GM19099 (cell line): ENCODE data around the gene GRIFIN.

Experiments
- POLR2A ChIP-seq: IDR thresholded peaks from 3 replicates; pipeline ENCODE4 v1.6.1; 2011; ENCODE audit warnings: low read depth; ENCODE audit not compliant: insufficient read length; ENCODE audit errors: extremely low read depth

The GRIFIN gene

DNA sequence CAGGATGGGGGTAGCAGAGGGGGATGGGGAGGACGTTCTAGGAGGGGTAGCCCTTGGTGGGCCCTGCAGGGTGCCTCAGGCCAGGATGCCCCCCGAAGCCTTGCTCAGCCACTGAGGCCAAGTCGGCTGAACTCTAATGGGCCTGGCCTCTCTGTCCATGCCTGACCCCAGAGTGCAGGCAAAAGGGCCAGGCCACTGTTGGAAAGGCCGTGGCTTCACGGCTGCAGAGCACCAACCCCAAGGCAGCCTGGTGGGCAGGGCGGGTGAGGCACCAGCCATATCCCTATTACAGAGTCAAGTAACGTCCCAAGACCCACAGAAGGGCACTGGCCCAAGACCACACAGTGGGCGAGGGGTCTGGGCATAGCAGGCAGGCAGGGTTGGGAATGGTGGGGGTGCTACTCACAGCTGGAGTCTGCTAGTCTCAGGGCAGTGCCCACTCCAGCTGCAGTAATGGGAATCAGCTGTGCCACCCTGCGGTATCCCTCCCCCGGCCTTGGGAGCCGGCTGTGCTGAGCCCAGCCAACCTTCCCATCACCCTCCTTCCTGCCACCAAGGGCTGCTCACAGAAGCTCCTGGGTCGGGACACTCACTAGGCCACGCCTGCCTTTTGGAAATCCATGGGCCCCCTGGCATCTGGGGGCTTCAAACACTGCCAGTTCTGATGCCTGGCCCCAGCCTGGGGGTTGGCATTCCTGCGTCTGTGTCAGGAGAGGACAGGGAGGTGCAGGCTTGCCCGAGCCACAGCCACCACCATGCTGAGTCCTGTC, 39.4 kb upstream of the GRIFIN start:
- no peak for TF ChIP-seq POLR2A

DNA sequence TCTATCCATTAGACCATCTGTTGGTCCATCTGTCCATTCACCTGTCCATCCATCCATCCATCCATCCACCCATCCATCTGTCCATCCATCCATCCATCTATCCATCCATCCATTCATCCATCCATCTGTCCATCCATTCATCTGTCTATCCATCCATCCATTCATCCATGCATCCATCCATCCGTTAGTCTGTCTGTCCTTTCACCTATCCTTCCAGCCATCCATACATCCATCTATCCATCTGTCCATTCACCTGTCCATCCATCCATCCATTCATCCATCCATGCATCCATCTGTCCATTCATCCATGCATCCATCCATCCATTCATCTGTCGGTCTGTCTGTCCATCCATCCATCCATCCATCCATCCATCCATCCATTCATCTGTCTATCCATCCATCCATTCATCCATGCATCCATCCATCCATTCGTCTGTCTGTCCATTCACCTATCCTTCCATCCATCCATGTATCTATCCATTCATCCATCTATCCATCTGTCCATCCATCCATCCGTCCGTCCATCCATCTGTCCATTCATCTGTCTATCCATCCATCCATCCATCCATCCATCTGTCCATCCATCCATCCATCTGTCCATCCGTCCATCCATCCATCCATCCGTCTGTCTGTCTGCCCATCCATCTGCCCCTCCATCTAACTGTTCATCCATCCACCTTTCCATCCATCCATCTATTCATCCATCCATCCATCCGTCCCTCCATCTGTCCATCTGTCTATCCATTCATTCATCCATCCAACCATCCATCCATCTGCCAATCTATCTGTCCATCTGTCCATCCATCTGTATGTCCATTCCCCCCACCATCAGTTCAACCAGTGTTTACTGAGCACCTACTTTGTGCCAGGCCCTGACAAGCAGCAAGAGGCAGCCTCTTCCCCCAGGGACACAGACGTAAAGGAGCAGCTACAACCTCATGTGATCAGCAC, 38.5 kb upstream of the GRIFIN start:
- TF ChIP-seq POLR2A = no peak

DNA sequence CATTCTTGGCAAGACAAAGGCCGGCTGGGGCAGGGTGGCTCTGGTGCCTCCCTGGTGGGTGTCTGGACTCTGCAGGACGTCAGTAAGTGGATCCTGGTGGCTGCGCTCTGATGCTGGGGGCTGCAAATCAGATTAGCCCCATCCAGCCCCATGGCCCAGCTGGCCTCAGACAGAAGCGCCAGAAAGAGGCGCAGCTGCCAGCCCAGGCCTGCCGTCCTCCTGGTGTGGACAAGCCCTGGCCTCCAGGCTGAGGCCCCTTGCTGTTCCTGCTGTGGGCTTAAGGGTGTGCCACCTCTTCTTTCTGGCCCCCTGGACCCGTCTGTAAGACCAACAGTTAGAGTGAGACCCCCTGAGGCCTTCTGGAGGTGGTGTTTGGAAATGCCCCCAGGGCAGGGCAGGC, 37.5 kb upstream of the GRIFIN start:
- no peak for TF ChIP-seq POLR2A

DNA sequence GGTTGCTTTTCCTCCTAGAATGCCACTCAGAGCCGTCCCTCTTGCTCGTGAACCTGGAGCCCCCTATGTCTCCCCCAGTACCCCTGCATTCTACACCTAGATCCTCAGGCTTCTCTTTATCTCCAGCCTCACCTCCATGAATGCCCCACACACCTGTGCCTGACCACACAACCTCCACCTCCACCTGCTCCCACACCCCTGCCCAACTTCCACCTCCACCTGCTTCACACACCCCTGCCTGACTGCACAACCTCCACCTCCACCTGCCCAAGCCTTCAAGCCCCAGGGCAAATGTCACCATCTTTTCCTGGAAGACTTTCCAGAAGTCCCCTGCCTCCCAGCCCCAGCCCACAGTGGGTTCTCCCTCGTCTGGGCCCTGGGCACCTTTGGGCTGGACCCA, 36.5 kb upstream of the GRIFIN start:
- TF ChIP-seq POLR2A = no peak

DNA sequence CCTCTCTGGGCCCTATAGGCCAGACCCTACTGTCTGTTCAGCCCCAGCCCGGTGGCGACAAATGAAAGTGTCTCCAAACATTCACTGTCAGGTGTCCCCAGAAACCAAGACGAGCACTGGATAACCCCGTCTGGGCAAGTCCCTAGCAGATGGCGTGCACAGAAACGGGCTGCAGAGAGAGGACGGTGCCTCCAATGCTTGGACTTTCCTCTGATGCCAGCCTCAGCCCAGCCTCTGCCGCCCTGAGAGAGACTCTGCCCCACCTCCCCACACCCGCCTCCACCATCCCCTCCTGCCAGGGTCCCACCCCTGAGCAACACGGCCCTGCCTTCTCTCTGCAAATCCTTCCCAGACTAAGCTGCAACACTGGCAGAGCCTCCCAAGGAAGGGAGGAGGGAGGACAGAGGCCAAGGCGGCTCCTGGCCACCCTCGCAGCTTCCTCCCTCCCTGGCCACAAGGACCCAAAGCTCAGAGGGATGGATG, 36.0 kb upstream of the GRIFIN start:
- no peak for TF ChIP-seq POLR2A

DNA sequence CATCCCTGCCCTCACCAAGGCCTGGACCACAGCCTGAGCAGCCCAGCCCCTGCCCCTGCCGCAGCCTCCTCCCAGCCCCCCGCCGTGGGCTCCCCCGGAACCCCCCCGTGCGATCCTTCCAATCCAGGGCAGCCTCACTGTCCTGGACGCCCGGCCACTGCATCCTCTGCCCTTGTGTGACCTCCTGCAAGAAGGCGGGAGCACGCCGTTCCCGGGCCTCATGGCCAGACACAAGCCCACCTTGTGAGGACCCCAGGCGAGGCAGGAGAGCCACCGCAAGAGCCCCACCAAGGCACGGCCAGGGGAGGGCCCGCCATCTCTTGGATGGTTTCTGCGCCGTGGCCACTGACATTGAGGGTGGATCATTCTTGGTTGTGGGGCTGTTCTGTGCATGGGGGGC, 35.6 kb upstream of the GRIFIN start:
- TF ChIP-seq POLR2A = no peak

DNA sequence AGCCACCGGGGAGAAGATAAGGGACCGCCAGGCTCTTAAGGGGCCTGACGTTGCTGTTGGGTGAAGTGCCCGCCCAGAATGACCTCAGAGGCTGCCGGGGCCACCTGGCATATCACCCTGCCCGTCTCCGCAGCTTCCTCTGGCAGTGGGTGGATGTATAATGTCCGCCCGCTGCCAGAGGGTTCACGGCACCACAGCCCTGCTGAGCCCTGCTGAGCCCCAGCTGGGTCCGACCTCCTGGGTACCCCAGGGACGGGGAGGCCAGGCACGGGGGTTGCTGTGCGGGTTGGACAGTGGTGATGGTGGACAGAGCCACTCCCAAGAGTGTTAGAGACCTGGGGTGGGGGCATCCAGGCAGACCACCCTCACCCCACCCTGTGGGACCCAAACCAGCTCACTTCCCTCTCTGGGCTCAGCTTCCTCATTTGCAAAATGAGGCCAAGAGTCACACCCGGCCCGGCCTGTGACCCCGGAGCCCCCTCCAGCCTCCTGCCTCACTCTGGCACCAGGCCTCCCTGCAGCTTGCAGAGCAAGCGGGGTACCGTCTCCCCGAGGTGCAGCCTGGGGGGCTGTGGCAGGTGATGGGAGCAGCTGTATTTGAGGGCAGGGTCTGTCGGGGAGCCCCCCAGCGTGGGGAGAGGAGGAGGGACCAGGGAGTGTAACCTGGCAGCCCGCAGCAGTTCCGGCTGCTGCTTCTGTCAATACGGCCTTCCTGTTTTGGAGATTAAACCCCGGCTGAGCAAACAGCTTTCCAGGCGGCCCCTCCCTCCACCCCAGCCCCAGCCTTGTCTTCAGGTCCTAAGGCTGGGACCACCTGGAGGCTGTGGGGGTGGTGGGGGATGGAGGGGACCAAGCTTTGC, 34.9 kb upstream of the GRIFIN start:
- TF ChIP-seq POLR2A = peak; percentile 48

DNA sequence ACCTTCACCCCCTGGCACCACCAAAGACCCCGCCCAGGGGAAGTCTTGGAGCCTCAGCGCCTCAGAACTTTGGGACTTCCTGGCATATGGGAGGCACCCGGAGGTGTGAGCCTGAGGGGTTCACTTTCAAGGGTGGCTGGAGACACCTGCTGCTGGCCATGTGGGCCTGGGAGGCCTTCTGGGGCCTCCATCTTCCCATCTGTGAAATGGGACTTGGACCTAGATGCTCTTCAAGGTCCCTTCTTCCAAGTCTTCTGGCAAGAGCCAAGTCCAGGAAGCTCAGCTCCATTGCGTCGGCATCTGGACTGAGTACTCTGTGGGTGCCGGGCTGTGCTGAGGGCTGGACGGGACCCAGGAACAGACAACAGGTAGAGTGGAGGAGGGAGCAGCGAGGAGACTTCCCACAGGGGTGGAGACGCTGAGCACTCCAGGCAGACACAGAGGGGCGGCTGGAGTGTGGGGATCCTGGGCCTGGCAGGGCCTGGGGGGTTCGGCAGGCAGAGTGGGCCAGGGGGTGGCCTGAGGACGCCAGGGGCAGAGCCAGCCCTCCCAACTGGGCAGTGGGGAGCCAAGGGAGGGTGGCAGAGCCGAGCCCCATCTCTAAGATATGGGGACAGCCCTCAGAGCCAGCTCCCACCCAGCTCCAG, 34.1 kb upstream of the GRIFIN start:
- TF ChIP-seq POLR2A = no peak

DNA sequence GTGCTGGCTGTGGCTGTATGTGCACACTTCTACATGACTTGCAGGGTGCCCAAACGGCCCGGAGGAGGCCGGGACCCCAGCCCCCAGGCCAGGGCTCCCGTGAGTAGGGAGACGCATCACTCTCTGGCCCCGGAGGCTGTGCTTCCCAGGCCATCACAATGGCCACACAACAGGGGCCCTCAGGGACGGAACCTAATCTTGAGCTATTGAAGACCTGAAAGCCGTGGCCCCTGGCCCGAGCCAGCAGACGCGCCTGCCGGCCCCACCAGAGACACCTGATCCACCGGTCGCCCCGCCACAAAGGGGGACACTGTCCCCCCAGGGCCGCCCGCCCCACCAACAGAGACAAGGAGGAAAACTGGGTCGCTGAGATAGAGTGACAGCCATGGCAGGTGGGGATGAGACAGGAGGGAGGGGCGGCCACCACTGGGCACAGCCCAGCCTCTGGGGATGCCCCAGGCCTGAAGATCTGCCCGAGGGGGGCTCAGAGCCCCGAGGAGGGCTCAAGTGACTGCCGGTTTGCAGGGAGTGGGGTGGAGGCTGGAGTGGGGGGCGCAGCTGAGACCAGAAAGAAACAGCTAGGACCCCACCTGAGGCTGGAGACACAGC, 33.2 kb upstream of the GRIFIN start:
- TF ChIP-seq POLR2A = no peak

DNA sequence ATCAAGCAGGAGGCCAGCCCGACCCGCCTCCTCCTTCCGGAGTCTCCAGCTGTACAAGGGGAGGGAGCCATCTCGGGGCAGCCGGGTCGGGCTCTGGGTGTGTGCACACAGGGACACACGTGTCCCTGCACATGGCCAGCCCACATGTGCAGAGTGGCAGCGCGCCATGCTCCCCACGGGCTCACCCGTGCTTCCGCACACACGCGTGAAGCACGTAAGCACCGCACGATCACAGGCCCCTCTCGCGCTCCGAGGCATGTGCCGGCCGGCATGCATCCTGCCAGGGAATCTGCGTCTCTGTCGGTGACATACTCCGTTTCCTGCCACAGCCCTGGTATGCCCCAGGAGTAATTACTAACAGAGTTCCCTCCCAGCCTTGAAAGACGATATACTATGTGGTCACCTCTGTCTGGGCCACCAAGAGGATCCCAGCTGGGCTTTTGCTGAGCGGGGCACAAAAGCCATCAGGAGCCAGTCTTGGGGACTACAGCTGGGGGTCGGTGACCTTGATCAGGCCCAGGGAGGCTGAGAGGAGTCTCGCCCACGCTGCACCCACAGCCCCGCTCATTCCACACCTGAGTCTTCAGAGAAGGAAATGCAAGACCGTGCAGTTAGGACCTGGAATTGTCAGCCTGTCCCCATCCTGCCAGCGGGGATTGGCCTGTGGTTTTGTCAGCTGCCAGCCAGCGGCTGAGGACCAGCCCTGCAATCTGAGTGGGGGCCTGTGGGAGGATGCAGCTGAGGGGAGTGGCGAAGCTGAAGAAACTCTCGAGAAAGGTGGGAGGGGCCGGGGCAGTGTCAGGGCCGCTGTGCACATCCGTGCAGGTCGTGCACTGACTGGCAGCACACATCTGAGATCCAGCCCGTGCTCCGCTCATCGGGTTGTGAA, 32.4 kb upstream of the GRIFIN start:
- TF ChIP-seq POLR2A = no peak

DNA sequence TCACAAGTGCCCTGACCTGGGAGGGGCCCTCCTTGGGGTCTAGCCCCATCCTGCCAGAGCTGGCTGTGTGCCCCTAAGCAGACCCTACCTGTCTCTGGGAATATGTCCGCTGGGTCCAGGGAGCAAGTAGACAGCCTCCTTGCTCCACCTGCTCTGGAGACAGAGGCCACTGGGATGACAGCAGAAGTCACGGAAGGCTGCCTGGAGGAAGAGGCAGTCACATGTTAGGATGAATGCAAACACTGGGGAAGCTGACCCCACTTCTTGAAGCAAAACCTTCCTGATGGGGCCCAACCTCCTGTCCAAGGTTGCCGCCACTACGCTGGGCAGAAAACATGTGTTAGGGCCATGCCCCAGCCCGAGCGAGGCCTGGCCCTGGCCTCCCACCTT, 31.7 kb upstream of the GRIFIN start:
- TF ChIP-seq POLR2A = no peak

DNA sequence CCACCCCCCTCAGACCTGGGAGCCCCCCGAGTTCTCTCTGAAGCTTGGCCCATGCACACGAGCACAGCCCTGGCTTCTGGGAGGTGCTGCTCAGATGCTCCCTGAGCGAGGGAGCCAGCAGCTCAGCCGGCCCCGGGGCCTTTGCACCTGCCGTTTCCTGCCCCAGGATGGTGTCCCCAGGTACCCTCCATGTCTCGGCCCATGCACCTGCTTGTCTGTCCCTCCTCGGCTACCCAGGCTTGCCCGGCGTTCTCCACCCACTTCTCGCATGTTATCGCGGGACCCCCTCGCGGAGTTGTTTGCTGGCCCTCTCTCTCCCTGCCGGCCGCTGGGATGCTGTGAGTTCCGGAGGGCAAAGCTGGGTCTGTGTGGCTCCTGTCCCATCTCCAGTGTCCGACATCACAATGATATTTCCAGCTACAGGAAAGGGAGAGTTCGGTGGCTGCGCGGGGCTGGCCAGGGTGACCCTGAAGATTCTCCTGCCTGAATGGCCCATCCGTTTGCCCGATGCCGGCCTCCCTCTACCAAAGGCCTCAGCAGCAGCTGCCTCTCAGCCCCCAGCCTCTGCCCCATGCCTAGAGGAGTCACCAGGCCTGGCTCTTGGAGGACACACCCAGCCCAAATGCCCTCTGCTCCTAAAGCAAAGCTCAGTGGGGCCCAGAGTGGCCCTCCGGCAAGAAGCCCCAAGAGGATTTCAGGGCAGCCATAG, 31.2 kb upstream of the GRIFIN start:
- TF ChIP-seq POLR2A = no peak
